HUES6 (cell line): ENCODE results near the gene SVOPL.

ENCODE experiments used
- H3K27ac ChIP-seq: 2 replicates; pipeline ENCODE4 v1.7.0; 2013; ENCODE audit warnings: low read depth, mild to moderate bottlenecking, low read length, inconsistent platforms
- H3K27me3 ChIP-seq: 2 replicates; pipeline ENCODE4 v1.6.1; 2013; ENCODE audit warnings: low read length; ENCODE audit not compliant: control insufficient read depth, insufficient read depth
- H3K36me3 ChIP-seq: 2 replicates; pipeline ENCODE4 v1.6.1; 2013; ENCODE audit warnings: low read length; ENCODE audit not compliant: control insufficient read depth, insufficient read depth
- H3K4me1 ChIP-seq: 2 replicates; pipeline ENCODE4 v1.6.1; 2013; ENCODE audit warnings: low read length; ENCODE audit not compliant: control insufficient read depth, insufficient read depth
- H3K4me3 ChIP-seq: 2 replicates; pipeline ENCODE4 v1.5.1; 2013; ENCODE audit warnings: low read depth, low read length
- H3K9ac ChIP-seq: one replicate; pipeline ENCODE4 v1.6.1; 2013; ENCODE audit warnings: mild to moderate bottlenecking, low read length
- H3K9me3 ChIP-seq: 2 replicates; pipeline ENCODE4 v1.6.1; 2013; ENCODE audit warnings: low read depth, low read length; ENCODE audit not compliant: control insufficient read depth, insufficient read depth

SVOPL gene

GRCh38 chr7:138579671-138580070 lies 121.5 kb downstream of the SVOPL start:
- Histone ChIP-seq H3K4me1 (no peaks in the 10 kb centered on the region), H3K36me3 (peaks cover 95% of the 10 kb centered on the region), H3K9me3 (no peaks in the 10 kb centered on the region), H3K27me3 (no peaks in the 10 kb centered on the region), H3K27ac (no peak overlapping the region), H3K4me3 (no peak overlapping the region), H3K9ac (no peak overlapping the region)

DNA sequence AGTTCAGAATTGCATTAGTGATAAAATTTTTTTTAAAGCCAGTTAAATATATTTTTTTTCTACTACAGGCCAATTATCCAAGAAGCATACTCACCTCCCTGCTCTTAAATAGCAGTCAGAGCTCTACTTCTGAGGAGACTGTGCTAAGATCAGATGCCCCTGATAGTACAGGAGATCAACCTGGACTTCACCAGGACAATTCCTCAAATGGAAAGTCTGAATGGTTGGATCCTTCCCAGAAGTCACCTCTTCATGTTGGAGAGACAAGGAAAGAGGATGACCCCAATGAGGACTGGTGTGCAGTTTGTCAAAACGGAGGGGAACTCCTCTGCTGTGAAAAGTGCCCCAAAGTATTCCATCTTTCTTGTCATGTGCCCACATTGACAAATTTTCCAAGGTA lies 122.0 kb downstream of the SVOPL start:
- Histone ChIP-seq H3K4me3 (no peak overlapping the region), H3K4me1 (no peaks in the 10 kb centered on the region), H3K27me3 (no peaks in the 10 kb centered on the region), H3K36me3 (peaks cover 95% of the 10 kb centered on the region), H3K9me3 (no peaks in the 10 kb centered on the region), H3K27ac (no peak overlapping the region), H3K9ac (no peak overlapping the region)

DNA sequence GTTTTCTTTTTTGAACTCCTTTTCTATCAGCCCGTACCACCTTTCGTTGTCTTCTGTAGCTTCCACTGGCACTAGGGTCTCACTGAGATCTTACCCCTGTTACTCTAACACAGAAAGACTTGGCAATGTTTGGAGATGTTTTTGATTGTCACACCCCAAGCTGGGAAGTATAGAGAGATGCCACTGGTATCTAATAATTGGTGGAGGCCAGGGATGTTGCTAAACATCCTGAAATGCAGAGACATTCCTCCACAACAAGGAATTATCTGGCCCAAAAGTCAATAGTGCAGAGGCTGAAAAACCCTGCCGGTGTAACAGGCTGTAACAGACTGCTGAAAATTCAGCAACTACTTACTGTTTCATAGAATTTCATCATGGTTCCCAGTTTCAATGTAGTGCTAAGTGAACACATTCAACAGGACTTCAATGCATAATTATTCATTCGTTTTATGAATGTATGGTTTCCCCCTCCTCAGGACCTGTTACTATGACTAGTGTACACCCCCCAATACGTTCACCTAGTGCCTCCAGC lies 125.2 kb downstream of the SVOPL start:
- H3K27ac ChIP-seq: no peak overlapping the region
- no peak overlapping the region for H3K9ac ChIP-seq
- no peaks in the 10 kb centered on the region for H3K27me3 ChIP-seq
- H3K9me3 ChIP-seq: no peaks in the 10 kb centered on the region
- H3K4me3 ChIP-seq: no peak overlapping the region
- no peaks in the 10 kb centered on the region for H3K4me1 ChIP-seq
- H3K36me3 ChIP-seq: peaks cover 98% of the 10 kb centered on the region

- Histone ChIP-seq H3K9ac (no peak overlapping the region), H3K27me3 (no peaks in the 10 kb centered on the region), H3K4me3 (no peak overlapping the region), H3K9me3 (no peaks in the 10 kb centered on the region), H3K36me3 (peaks cover 98% of the 10 kb centered on the region), H3K4me1 (no peaks in the 10 kb centered on the region), H3K27ac (no peak overlapping the region)
These were observed 127.4 kb downstream of the SVOPL start for GRCh38 chr7:138573741-138574140.

GRCh38 chr7:138570715-138571114 lies 130.4 kb downstream of the SVOPL start:
- Histone ChIP-seq H3K27ac (no peak overlapping the region), H3K27me3 (no peaks in the 10 kb centered on the region), H3K4me1 (no peaks in the 10 kb centered on the region), H3K9me3 (peaks cover 4% of the 10 kb centered on the region), H3K4me3 (no peak overlapping the region), H3K9ac (no peak overlapping the region), H3K36me3 (peaks cover 99% of the 10 kb centered on the region)

DNA sequence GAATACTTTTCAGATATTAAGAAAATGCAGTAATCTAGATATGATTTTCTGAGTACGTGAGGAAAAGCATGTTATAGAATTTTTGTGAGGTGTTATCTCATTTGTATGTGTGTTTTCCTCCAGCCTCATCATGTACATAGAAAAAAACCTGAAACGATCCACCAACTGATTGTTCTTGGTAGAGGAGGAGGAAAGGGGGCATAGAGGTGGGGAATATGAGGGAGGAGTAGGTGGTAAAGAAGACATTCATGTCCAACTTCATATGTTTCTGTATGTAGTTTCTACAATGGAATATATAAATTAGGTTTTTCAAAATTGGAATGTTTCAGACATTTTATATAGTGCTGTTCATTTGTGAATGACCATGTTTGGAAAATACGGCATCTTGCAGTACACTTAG lies 131.7 kb downstream of the SVOPL start:
- Histone ChIP-seq H3K9ac (no peak overlapping the region), H3K27me3 (no peaks in the 10 kb centered on the region), H3K36me3 (peaks cover 99% of the 10 kb centered on the region), H3K9me3 (peaks cover 17% of the 10 kb centered on the region), H3K4me3 (no peak overlapping the region), H3K4me1 (no peaks in the 10 kb centered on the region), H3K27ac (no peak overlapping the region)

DNA sequence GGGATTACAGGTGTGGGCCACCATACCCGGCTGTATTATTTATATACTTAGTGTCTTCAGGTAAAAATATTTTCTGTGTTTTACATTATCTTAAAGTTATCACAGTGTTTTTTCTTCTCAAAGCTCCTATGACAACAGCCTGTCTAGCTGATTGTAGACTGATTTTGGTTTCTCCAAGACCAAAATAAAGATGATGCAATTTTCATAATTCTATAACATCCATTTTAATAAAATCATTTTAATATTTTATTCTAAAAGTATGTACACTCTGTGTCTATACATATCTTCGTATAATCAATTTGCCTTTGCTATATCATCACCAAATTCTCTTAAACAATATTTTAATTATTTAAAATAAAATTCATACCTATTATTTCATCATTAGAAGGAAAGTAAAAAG lies 132.5 kb downstream of the SVOPL start:
- Histone ChIP-seq H3K27ac (no peak overlapping the region), H3K4me3 (no peak overlapping the region), H3K9ac (no peak overlapping the region), H3K27me3 (no peaks in the 10 kb centered on the region), H3K36me3 (peaks cover 99% of the 10 kb centered on the region), H3K4me1 (no peaks in the 10 kb centered on the region), H3K9me3 (peaks cover 25% of the 10 kb centered on the region)

- Histone ChIP-seq H3K27me3 (no peaks in the 10 kb centered on the region), H3K9ac (no peak overlapping the region), H3K9me3 (peaks cover 42% of the 10 kb centered on the region), H3K4me3 (no peak overlapping the region), H3K27ac (no peak overlapping the region), H3K36me3 (peaks cover 99% of the 10 kb centered on the region), H3K4me1 (no peaks in the 10 kb centered on the region)
These were observed 135.6 kb downstream of the SVOPL start for GRCh38 chr7:138565451-138566114.

- H3K36me3 ChIP-seq: peaks cover 99% of the 10 kb centered on the region
- no peak overlapping the region for H3K27ac ChIP-seq
- no peak overlapping the region for H3K9ac ChIP-seq
- no peaks in the 10 kb centered on the region for H3K4me1 ChIP-seq
- H3K4me3 ChIP-seq: no peak overlapping the region
- H3K27me3 ChIP-seq: no peaks in the 10 kb centered on the region
- H3K9me3 ChIP-seq: peaks cover 42% of the 10 kb centered on the region
These were observed 136.1 kb downstream of the SVOPL start for GRCh38 chr7:138565071-138565450.

GRCh38 chr7:138564365-138564764 lies 136.8 kb downstream of the SVOPL start:
- Histone ChIP-seq H3K9ac (no peak overlapping the region), H3K36me3 (peaks cover 99% of the 10 kb centered on the region), H3K27ac (no peak overlapping the region), H3K4me1 (no peaks in the 10 kb centered on the region), H3K9me3 (peaks cover 42% of the 10 kb centered on the region), H3K27me3 (no peaks in the 10 kb centered on the region), H3K4me3 (no peak overlapping the region)

- peaks cover 99% of the 10 kb centered on the region for H3K36me3 ChIP-seq
These were observed 137.4 kb downstream of the SVOPL start for GRCh38 chr7:138563808-138564207.

More at GRCh38 chr7:138563808-138564207, 137.4 kb downstream of the SVOPL start:
- no peaks in the 10 kb centered on the region for H3K4me1 ChIP-seq
- H3K27ac ChIP-seq: no peak overlapping the region
- H3K9ac ChIP-seq: no peak overlapping the region
- no peak overlapping the region for H3K4me3 ChIP-seq
- peaks cover 42% of the 10 kb centered on the region for H3K9me3 ChIP-seq
- no peaks in the 10 kb centered on the region for H3K27me3 ChIP-seq
